Ovary (tissue), 9 donors: ENCODE measurements around the gene PPIL4. TPM values are rescaled to one million over a fixed set of nuclear protein-coding genes. Genes with fewer than 3 reads are reported as not detected.

Experiments
- DNase-seq, 5 donors: peaks; one replicate each; pipeline ENCODE4 v3.0.0-alpha.2; 2019 to 2020
- H3K27ac ChIP-seq, 2 donors: fragments of 200-600 bp; one replicate each; pipeline versions ENCODE4 v1.5.1 to v1.8.0; 2019 to 2022
- H3K27me3 ChIP-seq: fragments of 200-600 bp; one replicate; pipeline ENCODE4 v1.8.0; 2022
- H3K36me3 ChIP-seq: fragments of 200-600 bp; sonication (generic); one replicate; pipeline ENCODE4 v1.5.1; 2019
- H3K4me1 ChIP-seq: one replicate; pipeline ENCODE4 v1.8.1; 2013; ENCODE audit warnings: mild to moderate bottlenecking, moderate library complexity; ENCODE audit not compliant: insufficient read depth
- H3K4me3 ChIP-seq: fragments of 200-600 bp; sonication (generic); one replicate; pipeline ENCODE4 v1.5.1; 2017
- H3K9me3 ChIP-seq, 2 donors: fragments of 200-600 bp in 1 of 2; sonication (generic) in 1 of 2; one replicate each; pipeline versions ENCODE4 v1.5.1 to v1.8.1; 2013 to 2019; ENCODE audit warnings: mild to moderate bottlenecking in 1 of 2, moderate library complexity in 1 of 2
- CTCF ChIP-seq, 3 donors: fragments of 450-650 bp in 2 of 3; fragments of 200-600 bp in 1 of 3; IDR thresholded peaks; one replicate each; pipeline versions ENCODE4 v1.5.1 to v1.8.0; 2016 to 2022; ENCODE audit warnings: antibody characterized with exemption in 3 of 3, mild to moderate bottlenecking in 1 of 3
- EP300 ChIP-seq: sonication (generic); formaldehyde crosslinking; IDR thresholded peaks from one replicate; pipeline ENCODE4 v1.6.1; 2017; ENCODE audit warnings: antibody characterized with exemption
- POLR2A ChIP-seq: fragments of 450-650 bp; IDR thresholded peaks from one replicate; pipeline ENCODE4 v1.6.1; 2017; ENCODE audit warnings: antibody characterized with exemption, mild to moderate bottlenecking, moderate library complexity
- WGBS, 3 donors: extraction: QIAGEN DNeasy Blood & Tissue Kit in 1 of 3; methylation state at CpG; one replicate each; pipeline versions ENCODE4 v1.1.5 to v1.1.7; 2013 to 2017; 5-methylcytosine and 5-hydroxymethylcytosine counted together
- intact Hi-C, 4 donors: fragments of 100-400 bp; cut with DNase I; formaldehyde crosslinking; loops; one replicate each; pipeline versions ENCODE4 v1.11.0 to v1.15.1; 2022 to 2023
- polyA plus RNA-seq, 2 donors: library from polyadenylated mRNA; stranded (reverse); fragments of 200-250 nt in 1 of 2; fragments of 350-450 nt in 1 of 2; fragmentation: Illumina TruSeq in 1 of 2; extraction: RNeasy Lipid Tissue Mini Kit (QIAGEN cat#74804) in 1 of 2; gene quantifications; one replicate each; pipeline ENCODE4 v1.2.3, GENCODE V29; 2013 to 2014
- total RNA-seq, 7 donors: library from RNA; depleted of rRNA in 2 of 7; stranded (reverse); fragments of >200 nt in 2 of 7; fragmentation: NEBNext Ultra II Directional in 3 of 7; extraction: Animal tissue kit (Norgen Biotek cat#: 25700) in 3 of 7; gene quantifications; one replicate each; pipeline versions ENCODE4 v1.1.0 to v1.2.4, GENCODE V29; 2016 to 2023
- donor health status: DM: no; HTN: no; CAD: no; lungs with moderate emphysema.
- donor health status: DM: no; HTN: no; CAD: no.
- donor health status: Bipolar disorder and iron deficiency.
- donor health status: DM: yes; HTN: yes; CAD: no.
- donor health status: DM: no; HTN: no; CAD: no.
- donor health status: DM: yes; HTN: yes; CAD: no.

Gene PPIL4
- total and polyA plus RNA-seq, 9 donors, result 29.4 to 50.6 (median 37.8) TPM

- no peak overlapping the region for H3K27ac ChIP-seq
Measured at GRCh38 chr6:149482545-149483333, 63.1 kb downstream of the PPIL4 start.

DNA sequence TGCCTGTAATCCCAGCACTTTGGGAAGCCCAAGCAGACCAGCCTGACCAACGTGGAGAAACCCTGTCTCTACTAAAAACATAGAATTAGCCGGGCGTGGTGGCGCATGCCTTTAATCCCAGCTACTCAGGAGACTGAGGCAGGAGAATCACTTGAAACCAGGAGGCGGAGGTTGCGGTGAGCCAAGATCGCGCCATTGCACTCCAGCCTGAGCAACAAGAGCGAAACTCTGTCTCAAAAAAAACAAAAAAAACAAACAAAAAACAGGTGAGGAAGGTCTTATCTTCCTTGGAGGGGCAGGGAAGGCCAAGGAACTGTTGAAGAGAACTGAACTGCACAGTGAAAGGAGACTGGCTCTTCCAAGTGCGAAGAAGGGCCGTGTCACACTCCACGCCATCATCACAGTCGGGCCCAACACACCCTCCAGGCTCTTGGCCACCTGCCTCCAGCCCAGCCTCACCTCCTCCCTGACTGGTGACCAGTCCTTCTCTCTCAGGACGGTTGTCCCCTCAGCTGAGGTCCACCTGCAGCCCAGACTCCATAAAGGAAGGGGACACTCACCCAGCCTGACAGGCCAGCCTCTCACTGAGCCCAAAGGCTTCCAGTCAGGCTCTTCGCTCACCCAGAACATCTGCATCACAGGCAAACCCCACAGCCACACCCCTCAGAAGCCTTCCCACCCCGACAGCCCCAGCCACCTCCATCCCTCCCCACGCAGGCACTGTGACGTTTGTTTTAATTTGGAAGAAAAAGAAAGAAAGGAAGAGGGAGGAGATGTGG, 65.2 kb downstream of the PPIL4 start:
- no peak for TF ChIP-seq CTCF (IDR thresholded peaks at IDR 0.05)
- intact Hi-C loops, result no loop called here
- 92 to 95% (median 93%) methylated on average over 18 of the region's 18 CpGs for WGBS, 3 donors
- no peaks in the 10 kb centered on the region for H3K27me3 ChIP-seq
- H3K4me3 ChIP-seq, result no peak overlapping the region
- H3K9me3 ChIP-seq, result no peaks in the 10 kb centered on the region
- DNase-seq, result no peak
- no peaks in the 10 kb centered on the region for H3K4me1 ChIP-seq
- no peaks in the 10 kb centered on the region for H3K36me3 ChIP-seq
- H3K27ac ChIP-seq, result no peak overlapping the region

More at GRCh38 chr6:149482545-149483333, 63.1 kb downstream of the PPIL4 start:
- Histone ChIP-seq H3K4me1 (no peaks in the 10 kb centered on the region), H3K4me3 (peak overlapping the region; percentile 40), H3K36me3 (no peaks in the 10 kb centered on the region), H3K27me3 (no peaks in the 10 kb centered on the region), H3K9me3 (no peaks in the 10 kb centered on the region)
- WGBS, 3 donors, result 65 to 71% (median 65%) methylated on average over 14 of the region's 14 CpGs
- intact Hi-C loops, result no loop called here
- no peak for TF ChIP-seq POLR2A
- no peak for TF ChIP-seq CTCF (IDR thresholded peaks at IDR 0.05)
- TF ChIP-seq EP300, result no peak
- no peak for DNase-seq

DNA sequence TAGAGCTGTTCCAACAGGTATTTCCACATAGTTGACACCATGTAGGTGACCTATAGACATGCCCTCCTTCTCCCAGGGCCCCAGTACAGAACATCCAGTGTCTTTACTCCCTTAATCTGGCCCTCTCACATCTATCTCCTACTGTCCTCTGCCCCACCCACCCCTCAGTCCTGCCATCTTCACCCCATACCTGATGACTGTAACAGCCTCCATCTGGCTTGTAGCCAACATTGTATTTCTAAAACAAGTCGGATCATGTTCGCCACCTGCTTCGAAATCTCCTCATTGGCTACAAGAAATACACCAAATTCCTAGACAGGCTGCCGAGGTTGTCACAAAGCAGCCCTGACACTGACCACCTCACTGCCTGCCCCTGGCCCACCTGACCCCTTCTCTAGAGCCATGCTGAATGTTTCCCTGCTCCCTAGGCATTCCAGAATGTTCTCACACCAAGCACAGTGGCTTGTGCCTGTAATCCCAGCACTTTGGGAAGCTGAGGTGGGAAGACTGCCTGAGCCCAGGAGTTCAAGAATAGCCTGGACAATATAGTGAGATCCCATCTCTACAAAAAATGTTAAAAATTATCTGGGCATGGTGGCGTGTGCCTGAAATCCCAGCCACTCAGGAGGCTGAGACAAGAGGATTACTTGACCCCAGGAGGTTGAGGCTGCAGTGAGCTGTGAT, 67.1 kb downstream of the PPIL4 start:
- H3K9me3 ChIP-seq, result no peaks in the 10 kb centered on the region
- H3K4me1 ChIP-seq, result no peaks in the 10 kb centered on the region
- no peak for TF ChIP-seq EP300
- no peak for TF ChIP-seq CTCF (IDR thresholded peaks at IDR 0.05)
- TF ChIP-seq POLR2A, result no peak
- intact Hi-C loops, result no loop called here
- H3K4me3 ChIP-seq, result no peak overlapping the region
- no peaks in the 10 kb centered on the region for H3K27me3 ChIP-seq
- H3K27ac ChIP-seq, result no peak overlapping the region
- H3K36me3 ChIP-seq, result no peaks in the 10 kb centered on the region
- 87 to 89% (median 88%) methylated on average over 5 of the region's 5 CpGs for WGBS, 3 donors
- DNase-seq, result no peak

DNA sequence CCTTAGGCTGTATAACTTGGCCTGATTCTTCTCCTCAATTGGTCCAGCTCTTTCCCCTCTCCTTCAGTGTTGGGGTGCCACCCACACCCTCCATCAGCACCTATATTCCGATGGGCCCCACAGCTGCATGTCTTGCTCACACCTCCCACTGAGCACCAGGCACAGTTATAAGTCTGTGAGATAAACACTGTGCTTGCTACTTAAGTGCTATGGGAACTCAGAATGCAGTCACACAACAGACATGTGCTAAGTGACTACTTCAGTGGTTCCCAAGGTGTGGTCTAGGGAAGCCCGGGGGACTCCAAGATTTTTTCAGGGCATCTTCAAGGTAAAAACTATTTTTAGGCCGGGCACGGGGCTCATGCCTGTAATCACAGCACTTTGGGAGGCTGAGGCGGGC, 68.3 kb downstream of the PPIL4 start:
- no peak overlapping the region for H3K27ac ChIP-seq
- DNase-seq, result no peak
- no peaks in the 10 kb centered on the region for H3K27me3 ChIP-seq
- TF ChIP-seq EP300 (no peak), POLR2A (no peak), CTCF (IDR thresholded peaks at IDR 0.05) (no peak)
- no peaks in the 10 kb centered on the region for H3K9me3 ChIP-seq
- no peak overlapping the region for H3K4me3 ChIP-seq
- peaks cover 1% of the 10 kb centered on the region for H3K4me1 ChIP-seq
- WGBS, 3 donors, result 90 to 91% (median 91%) methylated on average over 5 of the region's 5 CpGs
- intact Hi-C loops, result no loop called here
- H3K36me3 ChIP-seq, result no peaks in the 10 kb centered on the region
